ENCODE data around the gene BLM. TPM values are rescaled to one million over a fixed set of nuclear protein-coding genes. Genes with fewer than 3 reads are reported as not detected.

Gene BLM
- total and polyA plus RNA-seq, 2 donors, result 13.2 to 25.6 TPM

DNA sequence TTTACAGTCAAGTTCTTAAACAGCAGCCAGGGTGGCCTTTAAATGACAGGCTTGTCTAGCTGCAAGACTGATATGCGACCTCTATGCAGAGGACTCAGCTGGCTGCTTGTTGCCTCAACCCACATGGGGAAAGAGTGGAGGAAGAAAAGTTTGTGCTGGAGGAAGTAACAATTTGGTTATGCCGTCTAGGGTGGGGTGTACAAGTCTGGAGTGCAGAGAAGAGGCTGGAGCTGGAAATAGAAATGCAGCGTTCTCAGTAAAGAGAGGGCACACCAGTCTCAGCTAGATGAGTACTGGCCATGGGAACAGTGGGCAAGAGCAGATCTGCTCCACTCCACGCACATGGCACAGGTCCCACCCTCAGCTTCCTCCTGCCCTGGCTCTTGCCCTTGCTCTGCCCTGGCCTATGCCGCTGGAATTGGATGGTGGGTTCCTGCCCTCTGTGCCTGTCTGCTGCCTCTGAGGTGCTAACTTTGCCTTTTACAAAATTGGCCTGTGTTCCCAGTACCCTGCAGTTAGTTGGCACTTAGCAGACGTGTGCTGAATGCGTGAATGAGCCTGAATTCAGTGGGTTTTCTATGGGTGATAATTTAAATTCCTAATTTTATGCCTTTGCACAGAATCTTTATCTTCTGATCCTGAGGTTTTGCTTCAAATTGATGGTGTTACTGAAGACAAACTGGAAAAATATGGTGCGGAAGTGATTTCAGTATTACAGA is 91.5 kb downstream of the BLM start:
- peaks cover 0 to 13% of the 10 kb centered on the region in 2 donors for H3K4me1 ChIP-seq (ENCODE audit: control insufficient read depth in 2 of 2, insufficient read depth in 2 of 2, low read length in 2 of 2)
- H3K4me3 ChIP-seq (ENCODE audit: low read length in 2 of 2), result no peak overlapping the region
- no peak overlapping the region for H3K27ac ChIP-seq (ENCODE audit: low read depth in 1 of 2, low read length in 1 of 2)
- no peaks in the 10 kb centered on the region for H3K27me3 ChIP-seq (ENCODE audit: control insufficient read depth in 2 of 2, insufficient read depth in 1 of 2, low read length in 1 of 2)
- 91% methylated on average over 8 of the region's 8 CpGs for WGBS
- no peaks in the 10 kb centered on the region for H3K9me3 ChIP-seq (ENCODE audit: control insufficient read depth in 2 of 2, insufficient read depth in 1 of 2, low read length in 1 of 2)
- no peak for DNase-seq (ENCODE audit: low read depth in 6 of 9, low spot score in 9 of 9)
- peaks cover 34 to 67% of the 10 kb centered on the region in 2 donors for H3K36me3 ChIP-seq (ENCODE audit: control insufficient read depth in 2 of 2, insufficient read depth in 2 of 2, low read length in 1 of 2)

DNA sequence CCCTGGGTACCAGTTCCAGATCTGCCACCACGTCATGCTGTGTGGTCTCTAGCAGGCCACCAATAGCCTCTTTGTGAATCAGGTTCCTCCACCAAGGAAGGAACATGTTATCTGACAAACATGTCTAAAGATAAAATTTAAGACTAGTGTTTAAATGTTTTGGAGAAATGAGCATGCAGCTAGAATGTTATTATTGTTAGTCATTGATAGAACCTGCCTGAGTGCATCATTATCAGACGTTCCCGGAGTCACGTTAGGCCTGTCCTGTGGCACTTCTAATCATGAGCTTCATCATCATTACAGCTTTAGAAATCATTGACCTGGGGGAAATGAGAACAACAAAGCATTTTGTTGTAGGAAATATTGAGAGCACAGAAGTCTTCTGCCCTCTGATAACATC is 92.4 kb downstream of the BLM start:
- Histone ChIP-seq H3K27ac (ENCODE audit: low read depth in 1 of 2, low read length in 1 of 2) (no peak overlapping the region), H3K9me3 (ENCODE audit: control insufficient read depth in 2 of 2, insufficient read depth in 1 of 2, low read length in 1 of 2) (no peaks in the 10 kb centered on the region), H3K4me3 (ENCODE audit: low read length in 2 of 2) (no peak overlapping the region), H3K4me1 (ENCODE audit: control insufficient read depth in 2 of 2, insufficient read depth in 2 of 2, low read length in 2 of 2) (peaks cover 0 to 17% of the 10 kb centered on the region in 2 donors), H3K36me3 (ENCODE audit: control insufficient read depth in 2 of 2, insufficient read depth in 2 of 2, low read length in 1 of 2) (peaks cover 29 to 68% of the 10 kb centered on the region in 2 donors), H3K27me3 (ENCODE audit: control insufficient read depth in 2 of 2, insufficient read depth in 1 of 2, low read length in 1 of 2) (no peaks in the 10 kb centered on the region)
- no peak for DNase-seq (ENCODE audit: low read depth in 6 of 9, low spot score in 9 of 9)
- WGBS, result over 99% methylated on average over 4 of the region's 4 CpGs

DNA sequence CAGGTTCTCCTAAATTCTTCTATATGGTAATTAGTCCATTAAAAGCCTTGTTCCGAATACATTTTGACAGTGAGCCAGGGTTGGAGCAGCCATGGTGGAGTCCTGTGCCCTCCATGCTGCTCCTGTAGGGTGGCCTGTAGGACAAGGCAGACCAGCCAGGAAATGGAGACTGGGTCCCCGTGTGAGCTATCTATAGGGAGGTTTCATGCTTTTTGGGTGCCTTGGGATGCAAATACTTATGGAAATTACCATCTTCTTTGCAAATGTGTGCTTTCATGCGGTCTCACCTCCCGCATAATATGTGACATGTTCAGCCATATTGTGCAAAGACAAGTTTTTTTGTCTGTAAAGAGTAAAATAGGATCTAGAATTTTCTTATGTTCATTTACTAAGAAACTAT is 93.2 kb downstream of the BLM start:
- no peak for DNase-seq (ENCODE audit: low read depth in 6 of 9, low spot score in 9 of 9)
- Histone ChIP-seq H3K27ac (ENCODE audit: low read depth in 1 of 2, low read length in 1 of 2) (no peak overlapping the region), H3K27me3 (ENCODE audit: control insufficient read depth in 2 of 2, insufficient read depth in 1 of 2, low read length in 1 of 2) (no peaks in the 10 kb centered on the region), H3K4me1 (ENCODE audit: control insufficient read depth in 2 of 2, insufficient read depth in 2 of 2, low read length in 2 of 2) (peaks cover 0 to 17% of the 10 kb centered on the region in 2 donors), H3K4me3 (ENCODE audit: low read length in 2 of 2) (no peak overlapping the region), H3K9me3 (ENCODE audit: control insufficient read depth in 2 of 2, insufficient read depth in 1 of 2, low read length in 1 of 2) (no peaks in the 10 kb centered on the region), H3K36me3 (ENCODE audit: control insufficient read depth in 2 of 2, insufficient read depth in 2 of 2, low read length in 1 of 2) (peaks cover 28 to 69% of the 10 kb centered on the region in 2 donors)
- WGBS, result 97% methylated on average over 4 of the region's 4 CpGs

DNA sequence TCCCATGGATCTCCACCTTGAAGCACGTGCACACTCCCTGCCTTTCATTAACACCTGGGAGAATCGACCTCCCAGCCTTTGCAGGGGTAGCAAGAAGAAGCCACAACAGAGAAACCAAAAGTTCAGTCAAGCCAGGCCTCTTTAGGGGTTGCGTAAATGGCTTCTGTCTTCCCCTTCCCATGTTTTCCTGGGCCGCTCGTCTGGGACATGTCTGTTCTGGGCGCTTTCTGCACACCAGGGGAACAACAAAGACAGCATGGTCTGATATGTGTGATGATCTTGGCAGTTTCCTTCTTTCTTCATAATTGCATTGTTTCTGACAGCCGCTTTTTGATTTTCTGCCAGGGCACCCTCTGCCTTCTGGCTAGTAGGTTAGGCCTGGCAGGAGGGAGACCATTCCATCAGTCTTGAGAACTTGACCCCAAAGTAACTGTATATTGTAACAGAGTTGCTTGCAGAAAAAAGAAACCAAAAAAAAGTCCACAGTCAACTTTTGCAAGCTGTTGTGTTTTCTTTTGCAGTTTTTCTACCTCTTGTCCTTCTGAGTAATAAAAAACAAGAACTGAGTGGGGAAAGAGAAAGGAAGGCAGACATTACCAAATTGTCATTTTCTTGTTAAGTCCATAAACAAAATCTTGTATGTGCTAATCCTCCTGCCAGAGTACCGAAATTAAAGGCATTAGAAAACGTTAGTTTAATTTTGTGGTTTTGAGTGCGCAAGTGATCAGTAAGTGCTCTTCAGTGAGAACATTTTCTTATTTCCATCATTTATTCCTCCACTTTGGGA is 95.2 kb downstream of the BLM start:
- Histone ChIP-seq H3K36me3 (ENCODE audit: control insufficient read depth in 2 of 2, insufficient read depth in 2 of 2, low read length in 1 of 2) (peaks cover 20 to 71% of the 10 kb centered on the region in 2 donors), H3K27ac (ENCODE audit: low read depth in 1 of 2, low read length in 1 of 2) (peak overlapping the region in 1 of 2 donors; percentile 25), H3K9me3 (ENCODE audit: control insufficient read depth in 2 of 2, insufficient read depth in 1 of 2, low read length in 1 of 2) (no peaks in the 10 kb centered on the region), H3K4me3 (ENCODE audit: low read length in 2 of 2) (no peak overlapping the region), H3K27me3 (ENCODE audit: control insufficient read depth in 2 of 2, insufficient read depth in 1 of 2, low read length in 1 of 2) (no peaks in the 10 kb centered on the region), H3K4me1 (ENCODE audit: control insufficient read depth in 2 of 2, insufficient read depth in 2 of 2, low read length in 2 of 2) (peaks cover 0 to 30% of the 10 kb centered on the region in 2 donors)
- DNase-seq (ENCODE audit: low read depth in 6 of 9, low spot score in 9 of 9), result no peak
- WGBS, result 63% methylated on average over 10 of the region's 10 CpGs

DNA sequence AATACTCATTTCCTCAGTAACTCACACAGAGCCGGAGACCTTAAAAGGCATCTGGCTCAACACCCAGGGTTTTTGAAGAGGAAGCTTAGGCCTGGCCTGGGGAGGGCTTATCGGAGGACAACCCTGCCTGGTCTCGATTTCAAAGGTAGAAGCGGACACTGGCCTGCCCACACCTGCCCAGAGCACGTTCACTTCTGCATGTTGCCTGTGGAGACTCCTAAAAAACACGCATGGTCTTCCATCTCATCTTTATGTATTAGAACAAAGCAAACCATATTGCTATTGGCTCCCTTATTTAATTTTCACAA is 95.8 kb downstream of the BLM start:
- WGBS, result 93% methylated on average over 6 of the region's 6 CpGs
- peaks cover 1 to 36% of the 10 kb centered on the region in 2 donors for H3K4me1 ChIP-seq (ENCODE audit: control insufficient read depth in 2 of 2, insufficient read depth in 2 of 2, low read length in 2 of 2)
- H3K9me3 ChIP-seq (ENCODE audit: control insufficient read depth in 2 of 2, insufficient read depth in 1 of 2, low read length in 1 of 2), result no peaks in the 10 kb centered on the region
- peaks cover 20 to 66% of the 10 kb centered on the region in 2 donors for H3K36me3 ChIP-seq (ENCODE audit: control insufficient read depth in 2 of 2, insufficient read depth in 2 of 2, low read length in 1 of 2)
- no peak overlapping the region for H3K27ac ChIP-seq (ENCODE audit: low read depth in 1 of 2, low read length in 1 of 2)
- no peak for DNase-seq (ENCODE audit: low read depth in 6 of 9, low spot score in 9 of 9)
- H3K4me3 ChIP-seq (ENCODE audit: low read length in 2 of 2), result no peak overlapping the region
- H3K27me3 ChIP-seq (ENCODE audit: control insufficient read depth in 2 of 2, insufficient read depth in 1 of 2, low read length in 1 of 2), result no peaks in the 10 kb centered on the region

DNA sequence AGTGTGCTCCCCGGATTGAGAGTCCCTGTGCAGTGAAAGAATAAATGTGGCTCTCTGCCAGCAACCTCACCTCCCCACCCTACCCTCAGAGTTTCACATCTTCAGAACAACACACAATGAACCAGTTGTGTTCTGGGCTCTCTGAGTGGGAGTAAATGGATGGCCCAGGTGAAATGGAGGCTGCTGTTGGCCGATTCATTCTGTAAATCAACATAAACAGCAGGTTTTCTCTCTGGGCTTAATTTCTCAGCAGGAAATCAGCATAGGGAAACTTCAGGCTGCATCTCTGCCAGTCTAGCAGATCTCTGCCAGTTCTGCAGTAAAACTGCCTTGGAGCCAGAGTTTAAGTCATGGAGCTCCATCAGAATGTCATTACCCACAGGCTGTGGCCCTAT is 96.6 kb downstream of the BLM start:
- DNase-seq (ENCODE audit: low read depth in 6 of 9, low spot score in 9 of 9), result no peak
- Histone ChIP-seq H3K27me3 (ENCODE audit: control insufficient read depth in 2 of 2, insufficient read depth in 1 of 2, low read length in 1 of 2) (no peaks in the 10 kb centered on the region), H3K4me1 (ENCODE audit: control insufficient read depth in 2 of 2, insufficient read depth in 2 of 2, low read length in 2 of 2) (peaks cover 9 to 45% of the 10 kb centered on the region in 2 donors), H3K36me3 (ENCODE audit: control insufficient read depth in 2 of 2, insufficient read depth in 2 of 2, low read length in 1 of 2) (peaks cover 13 to 57% of the 10 kb centered on the region in 2 donors), H3K9me3 (ENCODE audit: control insufficient read depth in 2 of 2, insufficient read depth in 1 of 2, low read length in 1 of 2) (no peaks in the 10 kb centered on the region), H3K27ac (ENCODE audit: low read depth in 1 of 2, low read length in 1 of 2) (no peak overlapping the region), H3K4me3 (ENCODE audit: low read length in 2 of 2) (no peak overlapping the region)
- 96% methylated on average over 2 of the region's 2 CpGs for WGBS

DNA sequence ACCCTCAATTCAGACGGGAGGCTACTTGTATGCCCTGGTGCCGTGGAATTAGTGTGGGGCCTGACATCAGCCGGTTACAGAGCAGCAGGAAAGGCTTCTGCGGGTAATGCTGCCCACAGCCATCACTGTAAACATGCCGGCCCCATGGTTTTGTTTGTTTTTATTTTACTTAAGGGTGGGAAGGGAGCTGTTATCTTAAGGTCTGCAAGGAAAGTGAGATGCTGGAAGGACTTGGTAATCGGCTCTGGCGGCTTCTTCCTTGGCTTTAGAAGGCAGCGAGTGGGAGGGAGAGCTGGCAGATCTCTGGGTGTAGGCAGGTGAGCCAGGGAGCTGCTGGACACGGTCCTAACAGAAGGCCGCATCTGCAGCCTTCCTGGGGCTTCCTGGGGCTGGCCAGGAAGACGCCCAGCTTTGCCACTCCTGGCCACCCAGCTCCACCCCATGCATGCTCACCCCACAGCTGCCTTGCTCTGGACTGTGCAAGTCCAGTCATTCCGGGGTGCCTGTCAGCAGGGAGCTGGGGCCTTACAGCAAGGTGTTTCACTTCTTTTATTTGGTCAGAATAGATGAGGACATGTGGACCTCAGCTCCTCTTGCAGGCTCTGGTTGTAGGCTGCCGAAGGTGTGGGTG is 97.2 kb downstream of the BLM start:
- no peak for DNase-seq (ENCODE audit: low read depth in 6 of 9, low spot score in 9 of 9)

DNA sequence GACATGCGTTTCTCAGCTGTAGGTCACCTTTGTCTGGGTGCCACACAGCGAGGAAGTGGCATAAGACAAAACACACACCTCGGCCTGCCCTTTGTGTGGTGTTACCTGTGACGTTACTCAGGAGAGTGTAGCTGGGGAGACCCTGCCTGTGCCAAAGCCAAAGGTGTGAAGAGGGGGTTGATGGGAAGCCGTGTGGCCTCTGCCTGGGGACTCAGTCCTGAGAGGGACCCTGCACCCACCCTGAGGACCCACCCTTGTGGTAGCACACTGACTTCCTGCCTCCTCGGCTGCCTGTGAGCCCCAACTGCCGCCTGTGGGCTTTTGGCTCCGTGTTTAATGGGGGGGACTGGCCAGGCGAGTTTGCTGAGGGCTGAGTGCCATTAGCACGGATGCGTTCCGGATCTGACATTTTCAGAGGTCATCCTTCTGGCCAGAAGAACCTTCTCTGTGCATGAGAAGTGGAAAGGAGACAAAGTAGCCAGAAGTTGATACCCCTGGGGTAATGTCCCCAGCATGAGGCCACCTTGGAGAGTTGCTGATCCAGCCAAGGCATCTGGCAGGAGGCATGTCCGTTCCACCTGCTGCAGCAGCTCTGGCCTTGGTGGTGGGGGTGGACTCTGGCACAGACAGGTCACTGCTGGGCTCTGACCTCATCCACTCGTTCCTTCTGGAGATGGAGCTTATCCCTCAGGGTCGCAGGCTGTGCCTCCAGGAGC is 99.4 kb downstream of the BLM start:
- DNase-seq (ENCODE audit: low read depth in 6 of 9, low spot score in 9 of 9), result no peak
- Histone ChIP-seq H3K27ac (ENCODE audit: low read depth in 1 of 2, low read length in 1 of 2) (no peak overlapping the region), H3K4me3 (ENCODE audit: low read length in 2 of 2) (no peak overlapping the region), H3K9me3 (ENCODE audit: control insufficient read depth in 2 of 2, insufficient read depth in 1 of 2, low read length in 1 of 2) (no peaks in the 10 kb centered on the region), H3K36me3 (ENCODE audit: control insufficient read depth in 2 of 2, insufficient read depth in 2 of 2, low read length in 1 of 2) (peaks cover 0 to 30% of the 10 kb centered on the region in 2 donors), H3K27me3 (ENCODE audit: control insufficient read depth in 2 of 2, insufficient read depth in 1 of 2, low read length in 1 of 2) (no peaks in the 10 kb centered on the region), H3K4me1 (ENCODE audit: control insufficient read depth in 2 of 2, insufficient read depth in 2 of 2, low read length in 2 of 2) (peaks cover 9 to 56% of the 10 kb centered on the region in 2 donors)
- 69% methylated on average over 15 of the region's 15 CpGs for WGBS

More for the DNA sequence above, 97.2 kb downstream of the BLM start:
- no peaks in the 10 kb centered on the region for H3K27me3 ChIP-seq (ENCODE audit: control insufficient read depth in 2 of 2, insufficient read depth in 1 of 2, low read length in 1 of 2)
- no peaks in the 10 kb centered on the region for H3K9me3 ChIP-seq (ENCODE audit: control insufficient read depth in 2 of 2, insufficient read depth in 1 of 2, low read length in 1 of 2)
- H3K27ac ChIP-seq (ENCODE audit: low read depth in 1 of 2, low read length in 1 of 2), result no peak overlapping the region
- WGBS, result 91% methylated on average over 13 of the region's 13 CpGs
- H3K36me3 ChIP-seq (ENCODE audit: control insufficient read depth in 2 of 2, insufficient read depth in 2 of 2, low read length in 1 of 2), result peaks cover 9 to 52% of the 10 kb centered on the region in 2 donors
- H3K4me3 ChIP-seq (ENCODE audit: low read length in 2 of 2), result no peak overlapping the region
- peaks cover 9 to 50% of the 10 kb centered on the region in 2 donors for H3K4me1 ChIP-seq (ENCODE audit: control insufficient read depth in 2 of 2, insufficient read depth in 2 of 2, low read length in 2 of 2)

Measured in thymus (tissue), 11 donors.